Keratinocyte (primary cell): ENCODE data around the gene TMEM258. TPM values are rescaled to one million over a fixed set of nuclear protein-coding genes. Genes with fewer than 3 reads are reported as not detected.

ENCODE experiments used
- DNase-seq: peaks from one replicate; pipeline ENCODE4 v3.0.0-alpha.2; 2011; ENCODE audit warnings: low read depth, missing footprints, low spot score
- FAIRE-seq: peaks from 2 replicates; lab custom pipeline; 2011; peaks lifted over from hg19 to GRCh38; lab: Jason Lieb, UNC
- H2AFZ ChIP-seq: 2 replicates; pipeline ENCODE4 v1.6.0; 2012; ENCODE audit warnings: low read length, control low read depth, inconsistent platforms; ENCODE audit not compliant: control insufficient read depth
- H3K27ac ChIP-seq: 2 replicates; pipeline ENCODE4 v1.5.1; 2011; ENCODE audit warnings: low read length; ENCODE audit not compliant: control insufficient read depth, insufficient read depth
- H3K27me3 ChIP-seq: 3 replicates; pipeline ENCODE4 v1.6.0; 2011; ENCODE audit warnings: low read length; ENCODE audit not compliant: control insufficient read depth, insufficient read depth; ENCODE audit errors: extremely low read depth
- H3K36me3 ChIP-seq, 2 experiments: 2 replicates in 1 of 2; 3 replicates in 1 of 2; pipeline ENCODE4 v1.5.1; 2011; ENCODE audit warnings: low read length in 2 of 2, mild to moderate bottlenecking in 1 of 2; ENCODE audit not compliant: control insufficient read depth in 2 of 2, insufficient read depth in 2 of 2; ENCODE audit errors: extremely low read depth in 1 of 2
- H3K4me1 ChIP-seq: 3 replicates; pipeline ENCODE4 v1.5.1; 2011; ENCODE audit warnings: low read length; ENCODE audit not compliant: control insufficient read depth, insufficient read depth; ENCODE audit errors: extremely low read depth
- H3K4me2 ChIP-seq: 3 replicates; pipeline ENCODE4 v1.6.0; 2011; ENCODE audit warnings: low read depth, low read length; ENCODE audit not compliant: control insufficient read depth, insufficient read depth; ENCODE audit errors: extremely low read depth
- H3K4me3 ChIP-seq, 3 experiments: fragments of 200-600 bp in 1 of 3; sonication (generic) in 1 of 3; 2 replicates in 2 of 3; 3 replicates in 1 of 3; pipeline ENCODE4 v1.5.1; 2011 to 2016; ENCODE audit warnings: low read length in 3 of 3, mild to moderate bottlenecking in 3 of 3, control low read depth in 2 of 3, inconsistent platforms in 1 of 3, low read depth in 1 of 3, mixed read lengths in 1 of 3, mixed run types in 1 of 3, moderate library complexity in 1 of 3; ENCODE audit not compliant: control insufficient read depth in 2 of 3, insufficient read depth in 2 of 3; ENCODE audit errors: extremely low read depth in 1 of 3
- H3K79me2 ChIP-seq: 2 replicates; pipeline ENCODE4 v1.6.0; 2012; ENCODE audit warnings: low read length; ENCODE audit not compliant: control insufficient read depth, insufficient read depth
- H3K9ac ChIP-seq: 3 replicates; pipeline ENCODE4 v1.6.0; 2011; ENCODE audit warnings: low read length; ENCODE audit not compliant: control insufficient read depth, insufficient read depth; ENCODE audit errors: extremely low read depth
- H3K9me1 ChIP-seq: 3 replicates; pipeline ENCODE4 v1.6.0; 2011; ENCODE audit warnings: low read length; ENCODE audit not compliant: control insufficient read depth, insufficient read depth; ENCODE audit errors: extremely low read depth
- H3K9me3 ChIP-seq: 2 replicates; pipeline ENCODE4 v1.5.1; 2012; ENCODE audit warnings: low read depth, low read length; ENCODE audit not compliant: control insufficient read depth
- H4K20me1 ChIP-seq: 3 replicates; pipeline ENCODE4 v1.6.0; 2011; ENCODE audit warnings: low read length; ENCODE audit not compliant: control insufficient read depth, insufficient read depth; ENCODE audit errors: extremely low read depth
- EZH2 ChIP-seq: IDR thresholded peaks from one replicate; pipeline ENCODE4 v1.6.1; 2012; ENCODE audit warnings: inconsistent platforms, mild to moderate bottlenecking, low read length, moderate library complexity
- dilution Hi-C: fragments of 300-500 bp; cut with MboI; formaldehyde crosslinking; loops from one replicate; pipeline ENCODE4 v1.7.0; 2020; ENCODE audit warnings: low sequenced_read_pairs; ENCODE audit not compliant: extremely low pct_ligation_motif_present
- polyA plus RNA-seq, 5 experiments: library from polyadenylated mRNA; depleted of rRNA in 3 of 5; stranded (reverse) in 3 of 5; stranded (forward) in 1 of 5; unstranded in 1 of 5; fragments of >200 nt; gene quantifications; 1 replicate in 1 of 5; 2 replicates in 3 of 5; 3 replicates in 1 of 5; pipeline versions ENCODE4 v1.2.1 to v1.2.3, GENCODE V29; 2011 to 2012; ENCODE audit warnings: missing spikeins in 2 of 5, low read depth in 1 of 5, low replicate concordance in 1 of 5
- TF ChIP-seq, protein P1 (sequence below), 3 experiments: IDR thresholded peaks in 1 of 3; conservative IDR thresholded peaks in 1 of 3; optimal IDR thresholded peaks in 1 of 3; 2 replicates in 2 of 3; 3 replicates in 1 of 3; pipeline versions ENCODE3 to v1.5.1; 2011; ENCODE audit warnings: low read length in 3 of 3, mild to moderate bottlenecking in 3 of 3, moderate library complexity in 2 of 3, control low read depth in 1 of 3, inconsistent platforms in 1 of 3; ENCODE audit not compliant: insufficient read depth in 2 of 3; ENCODE audit errors: extremely low read depth in 1 of 3

Gene TMEM258
- polyA plus RNA-seq, 1 donor (not counting 4 experiments of a cell fraction or from before 2014, with no cell fraction given) = 249 TPM

DNA sequence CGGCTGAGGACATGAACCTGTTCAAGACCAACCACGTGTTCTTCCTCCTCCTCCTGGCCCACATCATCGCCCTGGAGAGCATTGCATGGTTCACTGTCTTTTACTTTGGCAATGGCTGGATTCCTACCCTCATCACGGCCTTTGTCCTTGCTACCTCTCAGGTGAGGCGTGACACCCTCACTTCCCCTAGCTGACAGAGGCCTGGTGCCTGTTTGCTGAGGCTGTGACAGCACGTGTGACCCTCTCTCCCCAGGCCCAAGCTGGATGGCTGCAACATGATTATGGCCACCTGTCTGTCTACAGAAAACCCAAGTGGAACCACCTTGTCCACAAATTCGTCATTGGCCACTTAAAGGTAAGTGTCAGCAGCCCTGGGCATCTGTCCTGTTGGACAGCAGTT is 48.0 kb upstream of the TMEM258 start:
- H3K27ac ChIP-seq = no peak overlapping the region
- H3K36me3 ChIP-seq = peaks cover 34 to 45% of the 10 kb centered on the region in 2 experiments
- no peaks in the 10 kb centered on the region for H3K4me1 ChIP-seq
- no peaks in the 10 kb centered on the region for H3K9me3 ChIP-seq
- no peaks in the 10 kb centered on the region for H4K20me1 ChIP-seq
- no peaks in the 10 kb centered on the region for H3K9me1 ChIP-seq
- no peak overlapping the region for H3K4me2 ChIP-seq
- no peaks in the 10 kb centered on the region for H3K79me2 ChIP-seq
- no peak overlapping the region for H3K4me3 ChIP-seq
- no peak for FAIRE-seq
- dilution Hi-C loops = no loop called here
- DNase-seq = no peak
- no peak overlapping the region for H2AFZ ChIP-seq
- no peak overlapping the region for H3K9ac ChIP-seq
- TF ChIP-seq, protein P1, sequence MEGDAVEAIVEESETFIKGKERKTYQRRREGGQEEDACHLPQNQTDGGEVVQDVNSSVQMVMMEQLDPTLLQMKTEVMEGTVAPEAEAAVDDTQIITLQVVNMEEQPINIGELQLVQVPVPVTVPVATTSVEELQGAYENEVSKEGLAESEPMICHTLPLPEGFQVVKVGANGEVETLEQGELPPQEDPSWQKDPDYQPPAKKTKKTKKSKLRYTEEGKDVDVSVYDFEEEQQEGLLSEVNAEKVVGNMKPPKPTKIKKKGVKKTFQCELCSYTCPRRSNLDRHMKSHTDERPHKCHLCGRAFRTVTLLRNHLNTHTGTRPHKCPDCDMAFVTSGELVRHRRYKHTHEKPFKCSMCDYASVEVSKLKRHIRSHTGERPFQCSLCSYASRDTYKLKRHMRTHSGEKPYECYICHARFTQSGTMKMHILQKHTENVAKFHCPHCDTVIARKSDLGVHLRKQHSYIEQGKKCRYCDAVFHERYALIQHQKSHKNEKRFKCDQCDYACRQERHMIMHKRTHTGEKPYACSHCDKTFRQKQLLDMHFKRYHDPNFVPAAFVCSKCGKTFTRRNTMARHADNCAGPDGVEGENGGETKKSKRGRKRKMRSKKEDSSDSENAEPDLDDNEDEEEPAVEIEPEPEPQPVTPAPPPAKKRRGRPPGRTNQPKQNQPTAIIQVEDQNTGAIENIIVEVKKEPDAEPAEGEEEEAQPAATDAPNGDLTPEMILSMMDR (optimal IDR thresholded peaks at IDR 0.05 in 1 of 3, IDR thresholded peaks at IDR 0.05 in 1 of 3, conservative IDR thresholded peaks at IDR 0.05 in 1 of 3; ENCODE audit: extremely low read depth in 1 of 3, insufficient read depth in 2 of 3, low read length in 3 of 3) = no peak
- TF ChIP-seq EZH2 = no peak
- H3K27me3 ChIP-seq = no peaks in the 10 kb centered on the region

DNA sequence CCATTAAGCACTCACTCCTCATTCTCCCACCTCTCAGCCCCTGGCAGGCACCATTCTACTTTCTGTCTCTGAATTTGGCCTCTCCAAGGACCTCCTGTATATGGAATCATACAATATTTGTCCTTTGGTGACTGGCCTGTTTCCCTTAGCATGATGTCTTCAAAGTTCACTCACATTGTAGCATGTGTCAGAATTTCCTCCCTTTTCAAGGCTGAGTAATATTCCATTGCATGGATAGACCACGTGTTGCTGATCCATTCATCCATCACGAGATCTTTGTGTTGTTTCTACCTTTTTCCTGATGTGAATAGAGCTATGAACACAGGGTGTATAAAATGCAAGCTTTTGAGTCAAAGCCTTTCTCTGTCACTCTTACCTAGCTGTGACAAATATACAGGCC is 47.3 kb upstream of the TMEM258 start:
- H3K9ac ChIP-seq = no peak overlapping the region
- no peak for FAIRE-seq
- no peak for DNase-seq
- no peak overlapping the region for H3K27ac ChIP-seq
- H3K9me1 ChIP-seq = no peaks in the 10 kb centered on the region
- dilution Hi-C loops = no loop called here
- no peak overlapping the region for H2AFZ ChIP-seq
- no peaks in the 10 kb centered on the region for H3K4me1 ChIP-seq
- no peak overlapping the region for H3K4me2 ChIP-seq
- H3K79me2 ChIP-seq = no peaks in the 10 kb centered on the region
- no peak overlapping the region for H3K4me3 ChIP-seq
- H3K36me3 ChIP-seq = peaks cover 32 to 45% of the 10 kb centered on the region in 2 experiments
- H3K27me3 ChIP-seq = no peaks in the 10 kb centered on the region
- no peaks in the 10 kb centered on the region for H4K20me1 ChIP-seq
- no peaks in the 10 kb centered on the region for H3K9me3 ChIP-seq
- TF ChIP-seq, protein P1 (optimal IDR thresholded peaks at IDR 0.05 in 1 of 3, IDR thresholded peaks at IDR 0.05 in 1 of 3, conservative IDR thresholded peaks at IDR 0.05 in 1 of 3; ENCODE audit: extremely low read depth in 1 of 3, insufficient read depth in 2 of 3, low read length in 3 of 3) = no peak
- TF ChIP-seq EZH2 = no peak
